ENCODE results near the gene WBP1L. TPM values are rescaled to one million over a fixed set of nuclear protein-coding genes. Genes with fewer than 3 reads are reported as not detected.

The WBP1L gene
- total RNA-seq, 4 donors from 2014 or later = 103 to 204 (median 145) TPM

DNA sequence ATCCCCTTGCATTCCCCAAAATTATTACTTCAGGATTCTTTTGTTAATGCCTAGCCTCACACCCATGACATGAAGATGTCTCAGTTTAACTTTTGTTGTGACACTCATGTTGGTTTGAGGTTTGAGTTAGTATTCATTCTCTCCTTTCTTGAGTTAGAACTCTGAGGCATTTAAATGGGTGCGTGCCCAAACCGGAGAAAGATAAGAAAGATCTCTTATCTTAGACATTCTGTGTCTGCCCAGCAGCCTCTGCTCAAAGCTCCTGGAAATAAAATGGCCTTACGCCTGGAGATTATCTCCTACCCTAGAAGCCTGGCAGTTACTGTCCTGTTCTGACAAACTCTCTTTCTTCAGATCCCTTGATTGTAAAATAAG lies 26.3 kb downstream of the WBP1L start:
- no peak overlapping the region for H3K4me3 ChIP-seq
- H3K36me3 ChIP-seq = no peaks in the 10 kb centered on the region
- no peaks in the 10 kb centered on the region for H3K27me3 ChIP-seq
- intact Hi-C loops (cut with DNase I; ENCODE audit: low total_unique reads) (loop anchor here (2.0 to 10.0 kb wide), 2 partner anchors 17 to 265 kb away; partner anchors contain the start of genes ACTR1A and SUFU), in situ Hi-C loops (cut with MboI; ENCODE audit: low sequenced_read_pairs in 4 of 4) (no loop called here)
- ATAC-seq (no peak), DNase-seq (no peak)
- H3K4me1 ChIP-seq = peaks cover 54 to 76% of the 10 kb centered on the region in 2 donors
- TF ChIP-seq, protein P1, sequence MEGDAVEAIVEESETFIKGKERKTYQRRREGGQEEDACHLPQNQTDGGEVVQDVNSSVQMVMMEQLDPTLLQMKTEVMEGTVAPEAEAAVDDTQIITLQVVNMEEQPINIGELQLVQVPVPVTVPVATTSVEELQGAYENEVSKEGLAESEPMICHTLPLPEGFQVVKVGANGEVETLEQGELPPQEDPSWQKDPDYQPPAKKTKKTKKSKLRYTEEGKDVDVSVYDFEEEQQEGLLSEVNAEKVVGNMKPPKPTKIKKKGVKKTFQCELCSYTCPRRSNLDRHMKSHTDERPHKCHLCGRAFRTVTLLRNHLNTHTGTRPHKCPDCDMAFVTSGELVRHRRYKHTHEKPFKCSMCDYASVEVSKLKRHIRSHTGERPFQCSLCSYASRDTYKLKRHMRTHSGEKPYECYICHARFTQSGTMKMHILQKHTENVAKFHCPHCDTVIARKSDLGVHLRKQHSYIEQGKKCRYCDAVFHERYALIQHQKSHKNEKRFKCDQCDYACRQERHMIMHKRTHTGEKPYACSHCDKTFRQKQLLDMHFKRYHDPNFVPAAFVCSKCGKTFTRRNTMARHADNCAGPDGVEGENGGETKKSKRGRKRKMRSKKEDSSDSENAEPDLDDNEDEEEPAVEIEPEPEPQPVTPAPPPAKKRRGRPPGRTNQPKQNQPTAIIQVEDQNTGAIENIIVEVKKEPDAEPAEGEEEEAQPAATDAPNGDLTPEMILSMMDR (IDR thresholded peaks at IDR 0.05 in 4 of 5, conservative IDR thresholded peaks at IDR 0.05 in 1 of 5) = no peak
- no peak for TF ChIP-seq POLR2A (IDR thresholded peaks at IDR 0.05)
- peak overlapping the region; percentile 91 to 100 (median 96) for H3K27ac ChIP-seq
- no peaks in the 10 kb centered on the region for H3K9me3 ChIP-seq

DNA sequence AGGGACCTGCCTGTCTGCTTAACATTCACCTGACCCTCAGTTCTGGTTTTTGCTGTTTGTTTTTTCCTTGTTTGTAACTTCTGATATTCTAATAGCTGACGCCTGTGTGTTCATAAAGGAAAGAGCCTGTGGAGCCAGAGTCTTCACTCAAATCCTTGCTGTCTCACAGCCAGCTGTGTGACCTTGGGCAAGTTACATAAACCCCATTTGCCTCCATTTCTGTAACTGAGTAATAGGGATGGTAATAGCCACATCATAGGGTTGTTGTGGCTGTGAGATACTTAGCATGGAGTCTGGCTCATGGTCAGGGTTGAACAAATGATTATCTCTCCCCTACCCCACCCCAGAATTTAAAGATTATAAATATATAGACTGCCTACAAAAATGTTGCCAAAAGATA lies 27.0 kb downstream of the WBP1L start:
- intact Hi-C loops (cut with DNase I; ENCODE audit: low total_unique reads) = loop anchor here (2.0 to 10.0 kb wide), 2 partner anchors 18 to 266 kb away; partner anchors contain the start of genes ACTR1A and SUFU
- Histone ChIP-seq H3K27me3 (no peaks in the 10 kb centered on the region), H3K36me3 (no peaks in the 10 kb centered on the region), H3K4me1 (peaks cover 57 to 70% of the 10 kb centered on the region in 2 donors), H3K27ac (peak overlapping the region; percentile 91 to 100 (median 96)), H3K4me3 (no peak overlapping the region), H3K9me3 (no peaks in the 10 kb centered on the region)
- in situ Hi-C loops (cut with MboI; ENCODE audit: low sequenced_read_pairs in 4 of 4) = no loop called here
- DNase-seq (no peak), ATAC-seq (no peak)
- TF ChIP-seq, protein P1 (IDR thresholded peaks at IDR 0.05 in 4 of 5, conservative IDR thresholded peaks at IDR 0.05 in 1 of 5) = no peak
- no peak for TF ChIP-seq POLR2A (IDR thresholded peaks at IDR 0.05)

DNA sequence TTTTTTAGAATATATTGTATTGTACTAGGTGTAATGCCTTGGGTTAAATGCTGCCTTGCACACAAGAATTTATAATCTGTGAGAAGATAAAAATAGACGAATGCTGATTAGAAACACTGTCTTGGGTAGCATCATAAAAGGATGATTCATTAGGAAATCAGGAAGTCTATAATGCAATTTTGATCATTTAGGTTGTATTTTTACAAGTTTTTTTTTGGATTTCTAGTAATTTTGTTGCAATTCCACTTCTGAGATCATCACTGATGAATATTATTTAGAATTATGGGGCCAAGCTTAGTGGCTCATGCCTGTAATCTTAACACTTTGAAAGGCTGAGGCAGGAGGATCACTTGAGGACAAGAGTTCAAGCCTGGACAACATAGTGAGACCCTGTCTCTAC lies 29.6 kb downstream of the WBP1L start:
- ATAC-seq (no peak), DNase-seq (no peak)
- H3K36me3 ChIP-seq = no peaks in the 10 kb centered on the region
- no peak overlapping the region for H3K4me3 ChIP-seq
- H3K27me3 ChIP-seq = no peaks in the 10 kb centered on the region
- intact Hi-C loops (cut with DNase I; ENCODE audit: low total_unique reads) = loop anchor here (10.0 kb wide), 1 partner anchor 269 kb away; the partner anchor contains the start of genes ACTR1A and SUFU
- peaks cover 64 to 65% of the 10 kb centered on the region in 2 donors for H3K4me1 ChIP-seq
- in situ Hi-C loops (cut with MboI; ENCODE audit: low sequenced_read_pairs in 4 of 4) = no loop called here
- H3K27ac ChIP-seq = peak overlapping the region; percentile 91 to 100 (median 96)
- no peak for TF ChIP-seq POLR2A (IDR thresholded peaks at IDR 0.05)
- TF ChIP-seq, protein P1 (IDR thresholded peaks at IDR 0.05 in 4 of 5, conservative IDR thresholded peaks at IDR 0.05 in 1 of 5) = no peak
- no peaks in the 10 kb centered on the region for H3K9me3 ChIP-seq

DNA sequence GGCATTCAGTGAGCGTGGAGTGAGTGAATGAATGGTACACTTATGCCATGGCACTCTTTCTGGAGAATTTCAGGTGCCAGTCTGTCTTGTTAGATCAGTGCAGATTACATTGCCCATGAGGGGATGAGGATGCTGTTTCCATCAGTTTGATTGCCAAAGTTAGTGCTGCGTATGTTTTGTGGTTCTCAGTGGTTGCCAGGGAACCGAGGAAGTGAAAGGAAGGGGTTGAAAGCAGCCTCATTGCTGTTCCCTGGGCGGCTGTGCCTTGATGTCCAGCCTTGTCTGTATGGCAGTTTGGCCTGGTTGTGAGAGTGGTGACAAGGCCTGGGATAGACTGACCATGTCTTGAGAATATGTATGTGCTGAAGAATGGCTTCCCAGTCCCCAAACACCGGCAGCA lies 30.2 kb downstream of the WBP1L start:
- Histone ChIP-seq H3K27me3 (no peaks in the 10 kb centered on the region), H3K4me1 (peaks cover 70 to 71% of the 10 kb centered on the region in 2 donors), H3K36me3 (no peaks in the 10 kb centered on the region), H3K27ac (peak overlapping the region; percentile 91 to 100 (median 96)), H3K9me3 (no peaks in the 10 kb centered on the region), H3K4me3 (no peak overlapping the region)
- TF ChIP-seq, protein P1 (IDR thresholded peaks at IDR 0.05 in 4 of 5, conservative IDR thresholded peaks at IDR 0.05 in 1 of 5) = no peak
- no peak for TF ChIP-seq POLR2A (IDR thresholded peaks at IDR 0.05)
- intact Hi-C loops (cut with DNase I; ENCODE audit: low total_unique reads) (loop anchor here (10.0 kb wide), 1 partner anchor 269 kb away; the partner anchor contains the start of genes ACTR1A and SUFU), in situ Hi-C loops (cut with MboI; ENCODE audit: low sequenced_read_pairs in 4 of 4) (no loop called here)
- ATAC-seq (no peak), DNase-seq (peak in 1 of 2 donors; percentile 50)
